HCT116 (cell line): ENCODE measurements around the gene FITM1. TPM values are rescaled to one million over a fixed set of nuclear protein-coding genes. Genes with fewer than 3 reads are reported as not detected.

Experiments
- ATAC-seq: fragments of 200-7000 bp; cut with Tn5 transposase; 2 replicates; pipeline ENCODE4 v1.9.1; 2020; ENCODE audit warnings: mild to moderate bottlenecking, moderate library complexity
- BruUV-seq: library from RNA; stranded (reverse); fragments of 400-500 nt; replicated peaks from 2 replicates; lab custom pipeline; 2021; lab: Mats Ljungman, UMichigan
- CTCF ChIA-PET: fragments of 300-600 bp; sonication (Branson Sonifier 250); formaldehyde crosslinking; loops from one replicate; lab custom pipeline; 2021; ENCODE audit warnings: antibody characterized with exemption; lab: Charles Lee
- POLR2A ChIA-PET: fragments of 300-600, 350-600 bp; sonication (Branson Sonifier 250); formaldehyde crosslinking; loops from one replicate; lab custom pipeline; 2021; ENCODE audit warnings: antibody characterized with exemption; lab: Charles Lee
- RAD21 ChIA-PET, 2 experiments: fragments of 300-600 bp; sonication (Branson Sonifier 250); formaldehyde crosslinking; loops; one replicate each; lab custom pipeline; 2023; ENCODE audit warnings: low total read pairs in 2 of 2; ENCODE audit not compliant: uncharacterized antibody in 2 of 2, unreplicated experiment in 2 of 2, low non-redundant PET in 1 of 2; lab: Charles Lee
- DNase-seq: peaks from one replicate; pipeline ENCODE4 v3.0.0-alpha.2; 2010; ENCODE audit warnings: low read depth, low spot score
- H2AFZ ChIP-seq: fragments of 200-600 bp; shearing (Covaris generic), sonication (generic); 2 replicates; pipeline ENCODE4 v1.6.1; 2017; ENCODE audit warnings: low read depth, mixed run types, mixed read lengths, antibody characterized with exemption, low read length; ENCODE audit not compliant: poor library complexity, severe bottlenecking
- H3K27ac ChIP-seq: 2 replicates; pipeline ENCODE4 v1.5.1; 2012; ENCODE audit warnings: low read depth, low read length
- H3K27me3 ChIP-seq: fragments of 200-600 bp; sonication (generic); 2 replicates; pipeline ENCODE4 v1.6.1; 2016; ENCODE audit warnings: mixed run types, low read length, mixed read lengths; ENCODE audit not compliant: insufficient read depth
- H3K36me3 ChIP-seq, 2 experiments: fragments of 200-500 bp in 1 of 2; fragments of 200-600 bp in 1 of 2; sonication (Bioruptor generic) in 1 of 2; sonication (generic) in 1 of 2; 2 replicates each; pipeline versions ENCODE4 v1.5.1 to v1.6.1; 2014 to 2016; ENCODE audit warnings: low read length in 2 of 2, inconsistent platforms in 1 of 2, mixed read lengths in 1 of 2, mixed run types in 1 of 2; ENCODE audit not compliant: insufficient read depth in 2 of 2, control insufficient read depth in 1 of 2
- H3K4me1 ChIP-seq, 2 experiments: fragments of 200-600 bp in 1 of 2; sonication (generic) in 1 of 2; 2 replicates each; pipeline versions ENCODE4 v1.5.1 to v1.6.1; 2012 to 2017; ENCODE audit warnings: low read length in 2 of 2, inconsistent platforms in 1 of 2, mild to moderate bottlenecking in 1 of 2, mixed read lengths in 1 of 2, mixed run types in 1 of 2, moderate library complexity in 1 of 2; ENCODE audit not compliant: insufficient read depth in 2 of 2, control insufficient read depth in 1 of 2
- H3K4me2 ChIP-seq: fragments of 200-600 bp; sonication (generic); 2 replicates; pipeline ENCODE4 v1.6.1; 2017; ENCODE audit warnings: mixed run types, low read length, mixed read lengths
- H3K4me3 ChIP-seq, 2 experiments: fragments of 200-600 bp in 1 of 2; sonication (generic) in 1 of 2; replicated peaks in 1 of 2; 2 replicates each; pipeline ENCODE4 v1.5.1; 2011 to 2016; ENCODE audit warnings: low read length in 2 of 2, control low read depth in 1 of 2, low read depth in 1 of 2, mild to moderate bottlenecking in 1 of 2, mixed read lengths in 1 of 2, mixed run types in 1 of 2
- H3K79me2 ChIP-seq: fragments of 200-600 bp; sonication (generic); 2 replicates; pipeline ENCODE4 v1.6.1; 2017; ENCODE audit warnings: mild to moderate bottlenecking, mixed run types, low read length, moderate library complexity, mixed read lengths; ENCODE audit not compliant: insufficient read depth
- H3K9ac ChIP-seq: fragments of 200-600 bp; sonication (generic); 2 replicates; pipeline ENCODE4 v1.6.1; 2016; ENCODE audit warnings: low read length, mixed read lengths
- H3K9me2 ChIP-seq: fragments of 200-600 bp; sonication (generic), shearing (Covaris generic); 2 replicates; pipeline ENCODE4 v1.6.1; 2017; ENCODE audit warnings: mixed run types, mild to moderate bottlenecking, moderate library complexity; ENCODE audit not compliant: insufficient read depth
- H3K9me3 ChIP-seq, 2 experiments: fragments of 200-500 bp in 1 of 2; fragments of 200-600 bp in 1 of 2; sonication (Bioruptor generic) in 1 of 2; sonication (generic) in 1 of 2; 2 replicates each; pipeline ENCODE4 v1.6.1; 2014 to 2017; ENCODE audit warnings: low read length in 2 of 2, mixed read lengths in 2 of 2, inconsistent platforms in 1 of 2, low read depth in 1 of 2, mild to moderate bottlenecking in 1 of 2, mixed run types in 1 of 2, moderate library complexity in 1 of 2; ENCODE audit not compliant: control insufficient read depth in 1 of 2, insufficient read depth in 1 of 2
- H4K20me1 ChIP-seq: fragments of 200-600 bp; sonication (generic), shearing (Covaris generic); 2 replicates; pipeline ENCODE4 v1.6.1; 2017; ENCODE audit warnings: mixed run types, mild to moderate bottlenecking, moderate library complexity; ENCODE audit not compliant: insufficient read depth
- ATF3 ChIP-seq: IDR thresholded peaks from 2 replicates; pipeline ENCODE4 v1.6.1; 2012
- CTCF ChIP-seq, 3 experiments: fragments of 200-600 bp in 1 of 3; sonication (generic) in 1 of 3; IDR thresholded peaks in 2 of 3; conservative IDR thresholded peaks in 1 of 3; 2 replicates each; pipeline ENCODE4 v1.5.1; 2012 to 2017; ENCODE audit warnings: low read depth in 2 of 3, low read length in 2 of 3, antibody characterized with exemption in 1 of 3, borderline replicate concordance in 1 of 3, control low read depth in 1 of 3, mild to moderate bottlenecking in 1 of 3, mixed read lengths in 1 of 3, mixed run types in 1 of 3, moderate library complexity in 1 of 3; ENCODE audit not compliant: insufficient read depth in 1 of 3
- EZH2 ChIP-seq: fragments of 200-600 bp; sonication (generic); IDR thresholded peaks from 2 replicates; pipeline ENCODE4 v1.6.1; 2017; ENCODE audit warnings: antibody characterized with exemption, mixed run types
- REST ChIP-seq: IDR thresholded peaks from 2 replicates; pipeline ENCODE4 v1.6.1; 2012; ENCODE audit warnings: low read depth
- SRF ChIP-seq: IDR thresholded peaks from 2 replicates; pipeline ENCODE4 v1.6.1; 2012; ENCODE audit warnings: low read depth
- ZFX ChIP-seq: fragments of 450-650 bp; IDR thresholded peaks from 2 replicates; pipeline ENCODE4 v1.6.1; 2017
- ZNF274 ChIP-seq: fragments of 200-500 bp; sonication (Bioruptor generic); IDR thresholded peaks from 2 replicates; pipeline ENCODE4 v1.6.1; 2014; ENCODE audit warnings: mild to moderate bottlenecking, low read depth, low read length, inconsistent platforms
- intact Hi-C: fragments of 100-400 bp; cut with micrococcal nuclease; formaldehyde crosslinking; loops from 2 replicates; pipeline ENCODE4 v1.10.0; 2022
- total RNA-seq: library from RNA; stranded (reverse); gene quantifications from one replicate; pipeline ENCODE4 v1.2.1, GENCODE V29; 2021; ENCODE audit not compliant: unreplicated experiment

FITM1 gene
- total RNA-seq, 1 experiment from 2014 or later: 0.81 TPM

- Histone ChIP-seq H3K36me3 (peaks cover 6 to 11% of the 10 kb centered on the region in 2 experiments; a peak in 3 of 4 replicates), H3K4me2 (no peak overlapping the region), H3K4me1 (peaks cover 7 to 14% of the 10 kb centered on the region in 2 experiments), H3K27me3 (no peaks in the 10 kb centered on the region), H3K27ac (no peak overlapping the region), H3K9me2 (no peaks in the 10 kb centered on the region), H4K20me1 (no peaks in the 10 kb centered on the region), H3K79me2 (no peaks in the 10 kb centered on the region), H2AFZ (no peak overlapping the region), H3K4me3 (no peak overlapping the region), H3K9ac (no peak overlapping the region), H3K9me3 (no peaks in the 10 kb centered on the region)
- TF ChIP-seq SRF (no peak), ZNF274 (no peak), EZH2 (no peak), ATF3 (no peak), ZFX (no peak), CTCF (IDR thresholded peaks at IDR 0.05 in 2 of 3, conservative IDR thresholded peaks at IDR 0.05 in 1 of 3; ENCODE audit: borderline replicate concordance in 1 of 3, insufficient read depth in 1 of 3, low read depth in 2 of 3, low read length in 2 of 3) (no peak), REST (no peak)
- no TSS peak for BruUV-seq
- DNase-seq: no peak
- intact Hi-C loops: no loop called here
- ChIA-PET RAD21 (no interaction called here), POLR2A (no interaction called here), CTCF (no interaction called here)
- no peak for ATAC-seq
Measured at GRCh38 chr14:24165785-24166184, 35.3 kb downstream of the FITM1 start.
